ENCODE results near the gene HPGDS.

GRCh38 chr4:94336303-94336702 is 6.3 kb downstream of the HPGDS start:
- TF ChIP-seq ATF7 (IDR thresholded peaks at IDR 0.05; ENCODE audit: low read depth) (no peak), CBX3 (IDR thresholded peaks at IDR 0.05; ENCODE audit: borderline replicate concordance, low read depth) (no peak), ZNF687 (IDR thresholded peaks at IDR 0.05) (no peak), EZH2 (IDR thresholded peaks at IDR 0.05; ENCODE audit: borderline replicate concordance, control insufficient read depth, low read depth, low read length) (no peak), CTCF (IDR thresholded peaks at IDR 0.05 in 2 of 3, conservative IDR thresholded peaks at IDR 0.05 in 1 of 3; ENCODE audit: control insufficient read depth in 2 of 3, extremely low read depth in 1 of 3, insufficient read depth in 1 of 3, low read depth in 3 of 3, low read length in 3 of 3) (no peak), ZNF217 (IDR thresholded peaks at IDR 0.05) (no peak), ETV6 (conservative IDR thresholded peaks at IDR 0.05 in 1 of 2, IDR thresholded peaks at IDR 0.05 in 1 of 2; ENCODE audit: borderline replicate concordance in 1 of 2, low read depth in 1 of 2) (no peak), YY1 (IDR thresholded peaks at IDR 0.05; ENCODE audit: low read depth, low read length) (no peak), SUZ12 (IDR thresholded peaks at IDR 0.05; ENCODE audit: unreplicated experiment) (no peak), USF2 (IDR thresholded peaks at IDR 0.05; ENCODE audit: borderline replicate concordance, low read depth, low read length) (no peak), POLR2A (IDR thresholded peaks at IDR 0.05; ENCODE audit: low read depth, low read length) (no peak), CBFB (IDR thresholded peaks at IDR 0.05; ENCODE audit: low read depth) (no peak), CREB1 (IDR thresholded peaks at IDR 0.05; ENCODE audit: low read depth) (no peak), CBX5 (IDR thresholded peaks at IDR 0.05; ENCODE audit: low read depth) (no peak)
